Neural cell (in vitro differentiated cells): Measurements from ENCODE around the gene JAGN1.

ENCODE experiments used
- CTCF ChIP-seq: fragments of 450-650 bp; IDR thresholded peaks from 2 replicates; pipeline ENCODE4 v1.5.1; 2014; ENCODE audit warnings: antibody characterized with exemption, mild to moderate bottlenecking, moderate library complexity; ENCODE audit not compliant: poor library complexity, severe bottlenecking
- EP300 ChIP-seq: fragments of 450-650 bp; conservative IDR thresholded peaks from 2 replicates; pipeline ENCODE4 v1.6.1; 2014; ENCODE audit warnings: antibody characterized with exemption, mild to moderate bottlenecking, moderate library complexity; ENCODE audit not compliant: poor library complexity, severe bottlenecking
- RAD21 ChIP-seq: fragments of 450-650 bp; conservative IDR thresholded peaks from 2 replicates; pipeline ENCODE4 v1.6.1; 2014; ENCODE audit warnings: antibody characterized with exemption, mild to moderate bottlenecking, moderate library complexity
- TAF1 ChIP-seq: IDR thresholded peaks from 2 replicates; pipeline ENCODE4 v1.6.1; 2012; ENCODE audit warnings: low read depth

- TF ChIP-seq EP300, result no peak
- no peak for TF ChIP-seq CTCF
- no peak for TF ChIP-seq RAD21
- TF ChIP-seq TAF1, result no peak
These were observed 15.0 kb upstream of the JAGN1 start for GRCh38 chr3:9875448-9875847.
